ENCODE results near the gene SPRY2.

The SPRY2 gene

DNA sequence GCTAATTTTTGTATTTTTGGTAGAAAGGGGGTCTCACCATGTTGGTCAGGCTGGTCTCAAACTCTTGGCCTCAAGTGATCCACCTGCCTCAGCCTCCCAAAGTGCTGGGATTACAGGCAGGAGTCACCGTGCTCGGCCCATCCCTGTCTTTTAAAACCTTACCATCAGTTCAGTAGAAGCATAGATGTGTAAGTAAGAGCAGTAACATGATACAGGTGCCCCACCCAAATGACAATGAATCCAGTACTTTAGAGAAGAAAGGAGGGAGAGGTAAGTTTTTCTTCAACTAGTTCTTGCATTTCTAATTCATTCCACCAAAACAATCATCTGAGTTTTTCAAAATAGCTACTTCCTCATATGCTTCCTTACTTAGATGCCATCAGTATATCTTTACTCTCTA, 21.9 kb downstream of the SPRY2 start:
- no peak overlapping the region for H3K4me2 ChIP-seq
- H4K20me1 ChIP-seq = no peaks in the 10 kb centered on the region
- H3K9ac ChIP-seq = no peak overlapping the region
- no peak for TF ChIP-seq Cebpa-rat (IDR thresholded peaks at IDR 0.05)
- H3K27ac ChIP-seq = no peak overlapping the region
- H3K36me3 ChIP-seq = no peaks in the 10 kb centered on the region
- H3K27me3 ChIP-seq = no peaks in the 10 kb centered on the region
- no peak overlapping the region for H3K4me3 ChIP-seq
- H3K4me1 ChIP-seq = no peaks in the 10 kb centered on the region
- 0 out of 2 replicates have a peak, but pooled peaks cover 12% of the 10 kb centered on the region for H3K9me3 ChIP-seq

DNA sequence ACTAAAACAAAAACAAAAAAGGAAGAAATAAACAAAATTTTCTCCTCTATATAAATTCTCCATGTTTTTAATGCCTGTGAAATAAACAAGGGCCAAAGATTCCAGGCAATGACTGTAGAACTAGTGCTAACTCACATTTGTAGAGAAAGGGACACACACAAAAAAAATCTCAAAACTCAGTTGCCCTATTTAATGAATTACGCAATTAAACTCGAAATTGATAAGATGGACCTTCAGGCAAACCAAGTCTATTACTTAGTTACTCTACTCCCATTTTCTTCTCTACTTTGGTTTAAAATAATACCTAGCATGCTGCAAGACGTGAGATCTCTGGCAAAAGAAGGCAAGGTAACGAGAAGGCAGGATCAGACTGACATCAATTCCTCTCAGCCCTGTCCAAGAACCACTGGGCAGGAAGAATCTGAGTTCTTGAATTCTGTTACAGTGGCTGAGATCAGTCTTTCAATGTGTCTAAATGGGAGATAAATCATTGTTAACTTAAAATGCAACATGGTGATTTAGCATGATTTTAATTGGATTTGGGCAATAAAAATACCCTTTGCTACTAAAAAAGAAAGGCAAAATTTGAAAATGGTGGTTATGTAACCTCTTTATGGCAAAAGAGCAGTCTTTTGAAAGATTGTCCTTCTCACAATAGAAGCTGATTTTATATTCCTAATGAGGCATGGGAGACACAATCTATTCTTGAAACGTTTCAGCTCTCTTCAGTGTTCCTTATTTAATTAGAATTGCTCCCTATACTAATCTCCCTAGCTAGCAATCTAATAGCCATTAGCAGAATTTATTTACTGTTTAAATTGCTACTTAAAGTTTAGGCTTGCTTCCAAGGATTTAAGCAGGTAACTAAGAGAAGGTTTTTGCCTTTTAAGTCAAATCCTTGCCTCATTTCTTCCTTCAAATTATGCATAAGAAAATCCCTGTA, 25.9 kb downstream of the SPRY2 start:
- Histone ChIP-seq H3K27ac (no peak overlapping the region), H3K9ac (no peak overlapping the region), H3K4me3 (no peak overlapping the region), H3K4me1 (peaks cover 4% of the 10 kb centered on the region), H3K27me3 (no peaks in the 10 kb centered on the region), H3K36me3 (no peaks in the 10 kb centered on the region), H4K20me1 (no peaks in the 10 kb centered on the region), H3K9me3 (0 out of 2 replicates have a peak, but pooled peaks cover 12% of the 10 kb centered on the region), H3K4me2 (no peak overlapping the region)
- TF ChIP-seq Cebpa-rat (IDR thresholded peaks at IDR 0.05) = 0 out of 2 replicates have a peak, but pooled peaks have one; percentile 34

DNA sequence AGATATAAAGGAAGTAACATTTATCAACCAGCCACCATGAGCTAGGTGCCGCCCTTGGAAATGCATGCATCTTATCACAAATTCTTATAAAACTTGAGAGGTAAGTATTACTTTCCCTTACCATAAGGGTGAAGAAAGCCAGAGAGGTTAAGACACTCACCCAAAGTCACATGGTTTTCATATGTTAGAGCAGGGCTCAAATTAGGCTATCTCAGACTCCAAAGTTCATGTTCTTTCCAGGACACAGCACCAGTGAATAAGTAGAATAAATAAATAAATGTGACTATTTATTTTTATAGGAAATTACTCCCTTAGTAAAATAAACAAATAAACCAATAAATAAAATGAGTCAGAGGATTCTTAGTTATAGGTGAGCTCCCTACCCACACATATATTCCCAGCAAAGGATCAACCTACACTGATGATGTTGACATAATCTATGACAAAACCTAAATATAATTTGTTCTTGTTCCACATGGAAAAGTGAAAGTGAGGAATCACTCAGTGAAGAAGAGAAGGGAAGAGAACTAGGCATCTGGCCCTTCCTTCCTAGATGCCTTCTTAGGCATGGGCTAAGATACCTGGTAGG, 27.2 kb downstream of the SPRY2 start:
- Histone ChIP-seq H3K27ac (no peak overlapping the region), H4K20me1 (no peaks in the 10 kb centered on the region), H3K9ac (no peak overlapping the region), H3K9me3 (0 out of 2 replicates have a peak, but pooled peaks cover under 1% of the 10 kb centered on the region), H3K36me3 (no peaks in the 10 kb centered on the region), H3K4me2 (no peak overlapping the region), H3K4me1 (peaks cover 15% of the 10 kb centered on the region), H3K27me3 (no peaks in the 10 kb centered on the region), H3K4me3 (no peak overlapping the region)
- TF ChIP-seq Cebpa-rat (IDR thresholded peaks at IDR 0.05) = no peak

DNA sequence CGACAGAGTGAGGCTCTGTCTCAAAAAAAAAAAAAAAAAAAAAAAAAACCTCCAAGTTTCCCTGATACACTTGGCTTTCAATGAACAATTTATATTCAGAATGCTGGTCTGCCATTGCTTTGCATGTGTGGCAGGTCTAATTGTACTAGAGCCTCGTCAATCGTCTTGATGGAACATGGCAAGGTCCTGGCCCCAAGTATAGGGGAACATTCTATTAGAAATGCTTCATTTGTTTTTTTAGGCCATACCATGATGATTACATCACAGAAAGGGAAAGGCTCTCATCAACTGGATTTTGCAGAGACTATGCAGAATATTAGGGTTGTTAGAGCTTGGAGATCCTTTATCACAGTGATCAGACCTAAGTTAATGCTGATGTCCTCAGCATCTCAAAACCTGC, 28.0 kb downstream of the SPRY2 start:
- Histone ChIP-seq H3K4me3 (no peak overlapping the region), H3K27ac (no peak overlapping the region), H3K4me1 (peaks cover 23% of the 10 kb centered on the region), H3K4me2 (no peak overlapping the region), H3K36me3 (no peaks in the 10 kb centered on the region), H3K27me3 (no peaks in the 10 kb centered on the region), H3K9ac (no peak overlapping the region), H4K20me1 (no peaks in the 10 kb centered on the region), H3K9me3 (no peaks in the 10 kb centered on the region)
- TF ChIP-seq Cebpa-rat (IDR thresholded peaks at IDR 0.05) = no peak

DNA sequence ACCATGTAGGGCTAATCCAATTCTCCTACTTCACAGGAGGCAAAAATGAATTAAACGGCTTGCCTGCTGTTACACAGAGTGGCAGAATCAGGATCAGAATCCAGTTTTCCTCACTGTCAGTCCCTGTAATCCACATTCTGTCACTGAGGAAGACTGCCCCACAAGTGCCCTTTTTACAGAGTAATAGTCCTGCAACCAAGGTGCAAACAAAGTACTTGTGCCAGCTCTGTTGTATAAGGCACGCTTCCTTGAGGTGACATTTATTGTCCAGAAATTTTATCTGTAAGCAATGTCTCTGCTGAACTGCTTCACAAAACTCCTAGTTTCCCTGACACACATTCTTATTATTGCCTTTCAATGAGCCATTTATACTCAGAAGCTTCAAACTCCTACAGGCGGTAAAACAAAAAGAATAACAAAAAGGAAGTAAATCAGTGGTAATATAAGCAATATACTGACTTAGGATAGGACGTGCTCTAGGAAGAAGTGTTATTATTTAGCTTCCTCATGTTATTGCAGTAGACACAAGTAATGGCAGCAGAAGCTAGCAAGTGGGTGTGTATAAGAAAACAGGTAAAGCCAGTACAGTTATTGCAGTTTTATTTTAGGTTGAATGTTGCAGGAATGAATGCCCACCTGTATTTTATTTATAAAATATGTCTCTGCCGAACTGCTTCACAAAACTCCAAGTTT, 28.8 kb downstream of the SPRY2 start:
- no peak for TF ChIP-seq Cebpa-rat (IDR thresholded peaks at IDR 0.05)
- no peak overlapping the region for H3K4me2 ChIP-seq
- no peaks in the 10 kb centered on the region for H4K20me1 ChIP-seq
- no peaks in the 10 kb centered on the region for H3K9me3 ChIP-seq
- H3K9ac ChIP-seq = no peak overlapping the region
- no peaks in the 10 kb centered on the region for H3K36me3 ChIP-seq
- H3K4me3 ChIP-seq = no peak overlapping the region
- no peaks in the 10 kb centered on the region for H3K27me3 ChIP-seq
- H3K4me1 ChIP-seq = peaks cover 31% of the 10 kb centered on the region
- H3K27ac ChIP-seq = no peak overlapping the region

DNA sequence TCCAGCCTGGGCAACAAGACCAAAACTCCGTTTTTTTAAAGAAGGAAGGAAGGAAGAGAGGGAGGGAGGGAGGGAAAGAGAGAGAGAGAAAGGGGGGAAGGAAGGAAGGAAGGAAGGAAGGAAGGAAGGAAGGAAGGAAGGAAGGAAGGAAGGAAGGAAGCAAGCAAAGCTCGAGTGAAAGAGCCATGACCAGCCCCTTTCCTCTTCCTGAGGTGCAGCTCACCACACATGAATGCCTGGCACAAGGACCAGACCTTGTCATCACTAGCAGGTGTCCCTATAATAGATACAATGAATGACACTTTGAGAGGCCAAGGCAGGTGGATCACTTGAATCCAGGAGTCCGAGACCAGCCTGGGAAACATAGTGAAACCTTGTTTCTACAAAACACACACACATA, 31.0 kb downstream of the SPRY2 start:
- Histone ChIP-seq H3K27me3 (no peaks in the 10 kb centered on the region), H4K20me1 (no peaks in the 10 kb centered on the region), H3K4me3 (no peak overlapping the region), H3K36me3 (no peaks in the 10 kb centered on the region), H3K4me1 (peaks cover 53% of the 10 kb centered on the region), H3K9me3 (no peaks in the 10 kb centered on the region), H3K4me2 (peak overlapping the region; percentile 26; the same call in 1 of the 2 replicates), H3K9ac (no peak overlapping the region), H3K27ac (no peak overlapping the region)
- TF ChIP-seq Cebpa-rat (IDR thresholded peaks at IDR 0.05) = no peak

DNA sequence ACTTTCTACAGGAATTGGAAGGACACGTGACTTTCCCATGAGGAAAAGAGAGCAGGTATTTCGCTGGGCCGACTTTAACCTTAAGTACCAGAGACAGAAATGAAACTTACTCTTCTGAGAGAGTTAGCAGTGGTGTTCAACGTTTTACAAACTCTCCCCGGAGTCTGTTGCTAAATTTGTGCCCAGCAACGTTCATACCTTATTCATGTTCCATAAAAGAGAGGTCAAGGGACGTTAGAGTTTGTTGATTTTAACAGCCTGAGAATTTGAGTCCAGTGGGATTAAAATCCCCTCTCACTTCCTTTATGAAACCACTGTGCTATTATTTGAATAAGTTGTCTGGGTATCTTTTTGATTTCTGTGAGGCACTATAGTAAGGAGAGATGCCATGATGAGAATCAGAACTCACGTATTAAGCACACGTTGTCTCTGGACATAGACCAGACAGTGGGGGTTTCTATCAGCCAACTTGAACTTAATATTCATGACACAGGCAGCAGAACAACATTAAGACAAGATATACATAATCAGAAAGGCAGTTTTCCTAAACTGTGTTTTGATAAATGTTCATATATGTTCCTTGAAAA, 33.4 kb downstream of the SPRY2 start:
- TF ChIP-seq Cebpa-rat (IDR thresholded peaks at IDR 0.05) = no peak
- Histone ChIP-seq H3K9me3 (peaks cover 9% of the 10 kb centered on the region), H3K4me2 (peak overlapping the region; percentile 86), H3K27me3 (no peaks in the 10 kb centered on the region), H3K9ac (peak overlapping the region; percentile 71), H3K4me3 (peak overlapping the region; percentile 50), H3K36me3 (0 out of 2 replicates have a peak, but pooled peaks cover 4% of the 10 kb centered on the region), H3K27ac (peak overlapping the region; percentile 70; the same call in 1 of the 2 replicates), H3K4me1 (peaks cover 58% of the 10 kb centered on the region), H4K20me1 (no peaks in the 10 kb centered on the region)

DNA sequence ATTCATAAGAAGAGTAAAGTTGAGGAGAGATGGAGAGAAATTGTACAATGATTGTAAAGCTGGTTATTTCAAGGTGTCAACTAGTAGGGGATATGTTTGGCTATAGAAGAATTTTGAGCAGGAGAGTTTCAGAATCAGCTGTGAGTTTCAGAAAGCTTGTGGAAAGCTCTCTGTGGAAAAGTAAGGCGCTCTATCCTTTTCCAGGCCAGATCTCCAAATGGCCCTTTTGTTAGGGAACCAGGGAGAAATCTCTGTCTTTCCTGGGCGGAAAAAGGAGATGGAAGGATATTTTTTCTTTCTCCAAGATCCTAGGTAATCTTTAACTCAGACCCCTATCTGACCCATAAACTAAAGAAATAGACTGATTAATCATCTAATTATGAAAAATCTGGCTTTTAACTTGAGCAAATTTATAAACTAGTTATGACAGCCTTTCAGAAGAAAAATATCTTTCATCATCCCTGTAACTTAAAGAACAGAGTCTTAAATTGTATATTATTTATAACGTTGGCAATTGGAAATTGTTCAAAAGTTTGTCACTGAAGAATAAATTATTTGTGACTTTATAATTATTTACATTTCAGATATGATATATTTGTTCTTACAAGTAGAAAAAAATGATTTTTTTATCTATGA, 34.5 kb downstream of the SPRY2 start:
- H3K9me3 ChIP-seq = peaks cover 9% of the 10 kb centered on the region
- peak overlapping the region; percentile 69 for H3K27ac ChIP-seq
- peaks cover 58% of the 10 kb centered on the region for H3K4me1 ChIP-seq
- H3K27me3 ChIP-seq = no peaks in the 10 kb centered on the region
- H3K4me2 ChIP-seq = peak overlapping the region; percentile 67
- peak overlapping the region; percentile 62; the same call in 1 of the 2 replicates for H3K9ac ChIP-seq
- no peak for TF ChIP-seq Cebpa-rat (IDR thresholded peaks at IDR 0.05)
- H3K4me3 ChIP-seq = peak overlapping the region; percentile 44; the same call in 1 of the 2 replicates
- H3K36me3 ChIP-seq = 0 out of 2 replicates have a peak, but pooled peaks cover 4% of the 10 kb centered on the region
- no peaks in the 10 kb centered on the region for H4K20me1 ChIP-seq

DNA sequence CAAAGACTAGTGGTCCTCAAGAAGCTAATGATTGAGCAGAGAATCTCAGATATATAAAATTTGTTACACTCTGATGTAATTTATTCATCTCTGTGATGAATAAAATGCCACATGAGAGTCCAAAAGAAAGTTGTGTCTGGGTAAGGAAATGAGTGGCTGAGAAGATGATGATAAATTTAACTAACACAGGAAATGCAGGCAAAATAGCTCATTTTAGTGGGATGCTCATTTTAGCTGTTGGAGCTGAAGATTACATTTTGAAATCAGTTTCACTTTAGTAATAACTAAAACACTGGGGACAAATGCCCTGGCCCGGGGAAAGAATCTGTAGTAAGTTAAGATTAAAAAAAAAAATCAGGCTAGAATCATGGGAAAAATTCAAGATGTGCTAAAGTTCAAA, 35.2 kb downstream of the SPRY2 start:
- Histone ChIP-seq H3K4me3 (peak overlapping the region; percentile 44; the same call in 1 of the 2 replicates), H3K4me2 (peak overlapping the region; percentile 67), H3K9me3 (peaks cover 9% of the 10 kb centered on the region), H3K27ac (peak overlapping the region; percentile 69), H4K20me1 (no peaks in the 10 kb centered on the region), H3K27me3 (no peaks in the 10 kb centered on the region), H3K9ac (peak overlapping the region; percentile 62; the same call in 1 of the 2 replicates), H3K4me1 (peaks cover 58% of the 10 kb centered on the region), H3K36me3 (0 out of 2 replicates have a peak, but pooled peaks cover 4% of the 10 kb centered on the region)
- TF ChIP-seq Cebpa-rat (IDR thresholded peaks at IDR 0.05) = no peak
